ENCODE measurements around the gene ALG14.

GRCh38 chr1:94974824-94975223 lies 97.9 kb downstream of the ALG14 start:
- TF ChIP-seq EZH2 (IDR thresholded peaks at IDR 0.05) (no peak), EZH2phosphoT487 (IDR thresholded peaks at IDR 0.05) (no peak)
- TF ChIP-seq, protein P1, sequence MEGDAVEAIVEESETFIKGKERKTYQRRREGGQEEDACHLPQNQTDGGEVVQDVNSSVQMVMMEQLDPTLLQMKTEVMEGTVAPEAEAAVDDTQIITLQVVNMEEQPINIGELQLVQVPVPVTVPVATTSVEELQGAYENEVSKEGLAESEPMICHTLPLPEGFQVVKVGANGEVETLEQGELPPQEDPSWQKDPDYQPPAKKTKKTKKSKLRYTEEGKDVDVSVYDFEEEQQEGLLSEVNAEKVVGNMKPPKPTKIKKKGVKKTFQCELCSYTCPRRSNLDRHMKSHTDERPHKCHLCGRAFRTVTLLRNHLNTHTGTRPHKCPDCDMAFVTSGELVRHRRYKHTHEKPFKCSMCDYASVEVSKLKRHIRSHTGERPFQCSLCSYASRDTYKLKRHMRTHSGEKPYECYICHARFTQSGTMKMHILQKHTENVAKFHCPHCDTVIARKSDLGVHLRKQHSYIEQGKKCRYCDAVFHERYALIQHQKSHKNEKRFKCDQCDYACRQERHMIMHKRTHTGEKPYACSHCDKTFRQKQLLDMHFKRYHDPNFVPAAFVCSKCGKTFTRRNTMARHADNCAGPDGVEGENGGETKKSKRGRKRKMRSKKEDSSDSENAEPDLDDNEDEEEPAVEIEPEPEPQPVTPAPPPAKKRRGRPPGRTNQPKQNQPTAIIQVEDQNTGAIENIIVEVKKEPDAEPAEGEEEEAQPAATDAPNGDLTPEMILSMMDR (IDR thresholded peaks at IDR 0.05) = no peak

Measured in neural progenitor cell (in vitro differentiated cells).